Embryonic facial prominence (tissue), 1 donor: ENCODE measurements around the gene SNTA1.
"Not testable (repeated sequence)": the region's sequence is repeated elsewhere in the genome, so short reads cannot be mapped to it uniquely, and the experiment has no call there.

ENCODE experiments used
- DNase-seq: peaks from one replicate; pipeline ENCODE4 v3.0.0-alpha.2; 2016; ENCODE audit errors: extremely low spot score

The SNTA1 gene

GRCh38 chr20:33443512-33444239 is at the start of gene SNTA1:
TSS of gene SNTA1 (minus strand) at chr20:33443763. CDS start at chr20:33443620, 143 bp downstream.
- no peak for DNase-seq

- no peak for DNase-seq
These were observed 47.5 kb upstream of the SNTA1 start for GRCh38 chr20:33490934-33491656.

GRCh38 chr20:33490023-33490933 is 46.7 kb upstream of the SNTA1 start, which contains the start of gene CBFA2T2:
TSS of gene CBFA2T2 (plus strand) at chr20:33490096. CDS start at chr20:33490268, 172 bp downstream.
- DNase-seq: peak; percentile 22

GRCh38 chr20:33489495-33490022 is 46.0 kb upstream of the SNTA1 start:
- DNase-seq: peak; percentile 92

- DNase-seq: not testable (repeated sequence)
These were observed 45.3 kb upstream of the SNTA1 start for GRCh38 chr20:33488661-33489494.

GRCh38 chr20:33488201-33488600 is 44.6 kb upstream of the SNTA1 start:
- DNase-seq: no peak

GRCh38 chr20:33483186-33483585 is 39.6 kb upstream of the SNTA1 start:
- not testable (repeated sequence) for DNase-seq

GRCh38 chr20:33482581-33482980 is 39.0 kb upstream of the SNTA1 start:
- DNase-seq: no peak

- no peak for DNase-seq
These were observed 37.9 kb upstream of the SNTA1 start for GRCh38 chr20:33481431-33481941.

- DNase-seq: no peak
These were observed 36.5 kb upstream of the SNTA1 start for GRCh38 chr20:33480048-33480447.

GRCh38 chr20:33477386-33478234 is 34.0 kb upstream of the SNTA1 start:
- no peak for DNase-seq

GRCh38 chr20:33475381-33476152 is 32.0 kb upstream of the SNTA1 start:
- no peak for DNase-seq

- DNase-seq: no peak
These were observed 31.4 kb upstream of the SNTA1 start for GRCh38 chr20:33474963-33475362.

GRCh38 chr20:33474097-33474873 is 30.7 kb upstream of the SNTA1 start:
- DNase-seq: no peak

- DNase-seq: no peak
These were observed 29.4 kb upstream of the SNTA1 start for GRCh38 chr20:33472868-33473435.

GRCh38 chr20:33470866-33471265 is 27.3 kb upstream of the SNTA1 start:
- DNase-seq: no peak

- no peak for DNase-seq
These were observed 26.9 kb upstream of the SNTA1 start for GRCh38 chr20:33470457-33470856.

- no peak for DNase-seq
These were observed 22.7 kb upstream of the SNTA1 start for GRCh38 chr20:33466303-33466646.
